HFFc6 (cell line): ENCODE data around the gene RNF175. TPM values are rescaled to one million over a fixed set of nuclear protein-coding genes. Genes with fewer than 3 reads are reported as not detected.

Source experiments
- DNase-seq: peaks from one replicate; pipeline ENCODE4 v3.0.0-alpha.2; 2018
- H3K27ac Mint-ChIP-seq: 2 replicates; pipeline ENCODE4 v1.8.0; 2020; ENCODE audit warnings: mild to moderate bottlenecking, mixed read lengths
- H3K27me3 Mint-ChIP-seq: 2 replicates; pipeline ENCODE4 v1.8.0; 2021; ENCODE audit warnings: mild to moderate bottlenecking, moderate library complexity, mixed read lengths; ENCODE audit not compliant: insufficient read depth
- H3K36me3 Mint-ChIP-seq: 2 replicates; pipeline ENCODE4 v1.8.0; 2021; ENCODE audit warnings: low read depth, mixed read lengths
- H3K4me1 Mint-ChIP-seq: 2 replicates; pipeline ENCODE4 v1.8.0; 2020; ENCODE audit warnings: low read depth, mixed read lengths
- H3K4me3 Mint-ChIP-seq: 2 replicates; pipeline ENCODE4 v1.8.0; 2020; ENCODE audit warnings: mild to moderate bottlenecking, moderate library complexity, mixed read lengths
- H3K9me3 Mint-ChIP-seq: 2 replicates; pipeline ENCODE4 v1.8.0; 2020; ENCODE audit warnings: mild to moderate bottlenecking, mixed read lengths
- total RNA-seq, 6 experiments: library from RNA; stranded (reverse); fragmentation: NEBNext Ultra II Directional; extraction: Animal tissue kit (Norgen Biotek cat#: 25700); gene quantifications; 2 replicates in 1 of 6; 3 replicates in 5 of 6; pipeline ENCODE4 v1.2.3, GENCODE V29; 2021
- TF ChIP-seq, protein P1 (sequence below): fragments of 200-600 bp; sonication (generic); IDR thresholded peaks from 2 replicates; pipeline ENCODE4 v1.5.0; 2021; ENCODE audit warnings: antibody characterized with exemption, mild to moderate bottlenecking

RNF175 gene
- total RNA-seq, 6 experiments from 2014 or later = not detected

DNA sequence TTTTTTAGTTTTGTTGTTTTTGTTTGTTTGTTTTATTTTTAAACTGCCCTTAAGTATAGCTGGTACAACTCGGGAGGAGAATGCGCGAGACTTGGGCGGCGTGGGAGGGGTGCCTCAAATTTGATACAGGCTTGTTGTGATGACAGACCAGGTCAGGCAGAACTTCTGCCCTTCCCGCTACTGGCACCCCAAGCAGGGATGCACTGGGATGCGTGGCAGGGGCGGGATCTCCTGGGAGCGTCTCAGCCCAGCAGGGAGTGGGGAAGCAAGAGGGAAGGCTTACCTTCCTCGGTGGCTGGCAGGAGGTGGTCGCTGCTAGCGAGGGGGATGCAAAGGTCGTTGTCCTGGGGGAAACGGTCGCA lies 28.2 kb upstream of the RNF175 start:
- Mint-ChIP-seq H3K36me3 (no peaks in the 10 kb centered on the region), H3K4me1 (no peaks in the 10 kb centered on the region; the same call in 1 of the 2 replicates), H3K4me3 (no peak overlapping the region), H3K27ac (no peak overlapping the region), H3K9me3 (no peaks in the 10 kb centered on the region), H3K27me3 (peaks cover 51% of the 10 kb centered on the region)
- TF ChIP-seq, protein P1, sequence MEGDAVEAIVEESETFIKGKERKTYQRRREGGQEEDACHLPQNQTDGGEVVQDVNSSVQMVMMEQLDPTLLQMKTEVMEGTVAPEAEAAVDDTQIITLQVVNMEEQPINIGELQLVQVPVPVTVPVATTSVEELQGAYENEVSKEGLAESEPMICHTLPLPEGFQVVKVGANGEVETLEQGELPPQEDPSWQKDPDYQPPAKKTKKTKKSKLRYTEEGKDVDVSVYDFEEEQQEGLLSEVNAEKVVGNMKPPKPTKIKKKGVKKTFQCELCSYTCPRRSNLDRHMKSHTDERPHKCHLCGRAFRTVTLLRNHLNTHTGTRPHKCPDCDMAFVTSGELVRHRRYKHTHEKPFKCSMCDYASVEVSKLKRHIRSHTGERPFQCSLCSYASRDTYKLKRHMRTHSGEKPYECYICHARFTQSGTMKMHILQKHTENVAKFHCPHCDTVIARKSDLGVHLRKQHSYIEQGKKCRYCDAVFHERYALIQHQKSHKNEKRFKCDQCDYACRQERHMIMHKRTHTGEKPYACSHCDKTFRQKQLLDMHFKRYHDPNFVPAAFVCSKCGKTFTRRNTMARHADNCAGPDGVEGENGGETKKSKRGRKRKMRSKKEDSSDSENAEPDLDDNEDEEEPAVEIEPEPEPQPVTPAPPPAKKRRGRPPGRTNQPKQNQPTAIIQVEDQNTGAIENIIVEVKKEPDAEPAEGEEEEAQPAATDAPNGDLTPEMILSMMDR = no peak
- no peak for DNase-seq

DNA sequence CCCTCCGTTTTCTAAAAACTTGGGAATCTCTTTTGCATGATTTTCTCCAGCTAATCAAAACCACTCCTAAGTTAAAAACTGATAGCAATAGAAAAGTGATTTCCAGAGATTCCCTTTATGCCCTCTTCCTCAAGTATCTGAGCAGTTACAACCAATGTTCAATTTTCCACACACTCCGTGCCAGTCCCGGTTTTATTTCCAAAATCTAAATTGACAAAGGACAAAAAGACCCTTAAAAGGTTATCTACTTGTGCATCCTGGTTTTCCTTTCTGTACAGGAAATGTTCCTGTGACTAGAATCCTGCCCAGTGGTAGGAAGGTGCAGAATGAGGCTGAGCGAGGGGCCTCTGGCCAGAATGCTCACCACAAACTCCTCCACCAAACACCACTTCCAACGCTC lies 27.8 kb upstream of the RNF175 start:
- Mint-ChIP-seq H3K27ac (no peak overlapping the region), H3K27me3 (peaks cover 47% of the 10 kb centered on the region), H3K4me1 (peaks cover 2% of the 10 kb centered on the region), H3K9me3 (no peaks in the 10 kb centered on the region), H3K36me3 (no peaks in the 10 kb centered on the region), H3K4me3 (no peak overlapping the region)
- TF ChIP-seq, protein P1 = no peak
- no peak for DNase-seq

DNA sequence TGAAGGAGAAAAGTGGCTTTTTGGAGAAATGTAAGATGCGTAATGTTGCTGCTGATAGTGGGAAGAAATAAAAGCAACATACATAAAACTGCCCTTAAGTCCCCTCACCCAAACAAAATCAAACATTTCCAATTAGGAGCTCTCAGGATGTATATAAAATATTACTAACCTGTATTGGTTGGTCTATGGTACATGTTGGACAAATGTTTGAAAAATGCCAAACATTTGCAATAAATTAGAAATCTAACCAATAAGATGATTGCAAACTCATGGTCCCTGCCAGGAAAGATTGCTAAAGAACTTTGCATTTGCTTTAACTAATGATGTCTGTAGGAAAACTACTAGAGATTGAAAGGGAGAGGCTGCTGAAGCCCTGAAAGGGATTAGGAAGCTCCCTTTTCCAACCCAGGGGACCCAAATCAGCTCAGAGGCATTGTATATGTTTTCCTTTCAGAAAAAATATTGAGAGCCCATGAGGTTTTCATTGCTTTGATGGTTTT lies 27.3 kb upstream of the RNF175 start:
- Mint-ChIP-seq H3K36me3 (no peaks in the 10 kb centered on the region), H3K4me1 (peaks cover 6% of the 10 kb centered on the region), H3K27ac (no peak overlapping the region), H3K9me3 (no peaks in the 10 kb centered on the region), H3K27me3 (peaks cover 45% of the 10 kb centered on the region), H3K4me3 (no peak overlapping the region)
- TF ChIP-seq, protein P1 = no peak
- DNase-seq = no peak

DNA sequence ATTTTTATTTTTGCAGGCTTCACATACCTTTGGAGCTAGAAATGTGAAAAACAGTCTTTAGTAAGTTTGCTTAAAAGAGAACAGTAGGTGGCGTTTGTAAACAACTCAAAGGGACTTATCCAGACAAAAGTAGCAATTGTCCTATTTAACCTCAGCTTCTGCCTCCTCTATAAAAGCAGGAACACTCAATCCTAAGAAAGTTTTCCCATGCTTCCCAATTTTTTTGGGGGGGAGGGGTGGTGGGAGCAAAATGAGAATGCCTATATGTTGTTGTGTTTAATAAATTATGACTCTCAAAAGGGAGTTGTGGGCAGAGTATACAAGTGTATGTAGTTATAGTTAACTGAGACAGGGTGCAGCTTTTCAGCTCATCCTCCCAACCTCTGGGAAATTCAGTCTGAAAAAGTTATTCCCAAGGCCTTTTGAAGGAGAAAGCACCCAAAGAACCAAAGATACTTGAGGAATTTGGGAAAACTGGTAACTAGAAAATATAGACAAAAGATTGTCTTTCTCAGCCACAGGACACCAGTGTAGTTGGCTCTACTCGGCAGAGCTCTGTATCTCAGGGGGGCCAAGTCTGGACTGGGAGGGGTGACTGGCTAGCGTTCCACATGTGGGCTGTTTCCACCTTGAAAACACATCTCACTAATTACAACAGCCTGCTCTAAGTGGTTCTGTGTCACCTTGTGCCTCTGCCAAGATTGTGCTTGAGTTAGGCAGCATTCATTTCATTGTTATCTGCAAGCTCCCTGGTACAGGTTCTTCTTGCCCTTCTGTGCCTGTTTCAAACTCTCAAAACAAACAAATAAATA lies 26.3 kb upstream of the RNF175 start:
- Mint-ChIP-seq H3K27ac (no peak overlapping the region), H3K27me3 (peaks cover 37% of the 10 kb centered on the region), H3K36me3 (no peaks in the 10 kb centered on the region), H3K4me3 (no peak overlapping the region), H3K4me1 (peaks cover 12% of the 10 kb centered on the region), H3K9me3 (no peaks in the 10 kb centered on the region)
- TF ChIP-seq, protein P1 = peak; percentile 72
- peak; percentile 12 for DNase-seq

DNA sequence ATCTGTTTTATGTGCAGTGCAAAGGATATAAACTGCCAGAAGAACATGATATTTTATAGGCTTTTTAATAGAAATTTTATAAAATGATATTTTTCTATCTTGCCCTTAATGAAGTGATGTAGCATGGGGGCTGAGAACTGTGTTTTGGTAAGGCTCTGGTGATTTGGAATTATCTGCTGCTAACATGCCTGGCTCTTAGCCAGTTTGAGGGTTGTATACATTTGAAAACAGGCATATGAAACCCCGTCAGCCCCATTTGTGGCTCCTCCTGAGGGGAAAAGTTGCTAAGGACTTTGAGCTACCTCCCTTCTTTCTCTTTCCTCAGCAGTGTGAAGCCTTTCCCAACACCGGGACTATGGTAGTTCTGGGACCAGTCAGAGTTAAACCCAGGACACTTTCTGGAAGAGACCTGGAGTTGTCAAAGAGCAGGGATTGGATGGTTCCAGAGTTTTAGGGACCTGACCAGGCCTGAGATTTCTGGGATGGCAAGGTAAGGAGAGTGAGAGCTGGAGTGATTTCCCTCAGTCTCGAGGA lies 24.4 kb upstream of the RNF175 start:
- DNase-seq = no peak
- Mint-ChIP-seq H3K4me3 (no peak overlapping the region), H3K36me3 (no peaks in the 10 kb centered on the region), H3K4me1 (peaks cover 12% of the 10 kb centered on the region), H3K27me3 (peaks cover 24% of the 10 kb centered on the region), H3K9me3 (no peaks in the 10 kb centered on the region), H3K27ac (no peak overlapping the region)
- TF ChIP-seq, protein P1 = no peak
